CD4-positive, alpha-beta T cell treated with Interleukin-17A for 4 hours (primary cell): ENCODE results near the gene LIX1L.

Experiments used
- DNase-seq: peaks from one replicate; pipeline ENCODE4 v3.0.0-alpha.2; 2020; ENCODE audit warnings: mixed read lengths

LIX1L gene

DNA sequence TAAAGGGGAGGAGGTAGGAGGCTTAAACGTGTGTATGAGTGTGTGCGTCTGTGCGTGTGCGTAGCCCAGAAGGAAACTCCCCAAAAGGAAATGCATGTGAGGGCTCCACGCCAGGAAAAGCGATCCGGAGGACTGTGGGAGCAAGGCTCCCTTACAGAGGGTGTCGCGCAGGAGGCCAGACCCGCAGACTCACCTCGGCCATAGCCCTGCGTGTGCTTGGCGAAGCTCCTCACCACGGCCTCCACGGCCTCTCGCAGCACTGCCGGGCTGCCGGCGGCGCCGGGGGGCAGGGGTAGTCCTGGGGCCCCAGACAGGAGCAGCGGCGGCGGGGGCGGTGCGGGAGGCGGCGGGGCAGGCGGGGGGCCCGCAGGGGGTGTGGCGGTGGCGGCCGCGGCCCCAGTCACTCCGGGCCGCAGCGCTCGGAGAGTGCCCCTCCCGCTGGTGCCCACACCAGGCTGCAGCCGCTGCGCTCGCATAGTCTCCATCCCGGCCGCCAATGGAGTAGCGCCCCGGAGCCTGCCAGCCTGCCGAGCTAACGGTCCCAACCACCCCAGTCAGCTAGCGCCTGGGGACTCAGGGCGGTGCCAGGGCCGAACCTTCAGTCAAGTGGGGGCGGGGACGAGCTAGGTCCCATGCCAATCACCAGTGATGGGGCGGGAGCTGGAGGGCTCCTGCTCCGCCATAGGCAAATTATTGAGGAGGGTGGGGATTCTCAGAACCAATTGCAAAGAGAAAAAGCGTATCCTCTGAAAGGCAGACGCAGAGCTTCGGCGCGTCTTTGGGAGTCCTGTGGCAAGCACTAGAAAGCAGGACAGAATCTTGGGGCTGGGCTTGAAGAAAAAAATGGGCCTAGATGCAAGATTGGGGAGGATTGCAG, at the start of gene LIX1L:
TSS of gene LIX1L (minus strand) at position 575 of the 877 bp plus-strand sequence. CDS start at position 485, 90 bp downstream.
- DNase-seq: peak; percentile 97

DNA sequence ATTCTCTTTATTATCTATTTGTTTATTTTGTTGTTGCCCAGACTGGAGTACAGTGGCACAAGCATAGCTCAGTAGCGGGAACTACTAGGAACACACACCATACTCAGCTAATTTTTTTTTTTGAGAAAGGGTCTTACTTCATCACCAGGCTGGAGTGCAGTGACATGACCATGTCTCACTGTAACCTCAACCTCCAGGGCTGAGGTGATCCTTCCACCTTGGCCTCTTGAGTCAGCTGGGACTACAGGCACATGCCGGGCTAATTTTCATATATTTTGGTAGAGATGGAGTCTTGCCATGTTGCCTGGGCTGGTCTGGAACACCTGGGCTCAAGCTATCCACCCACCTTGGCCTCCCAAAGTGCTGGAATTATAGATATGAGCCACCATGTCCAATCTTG, 43.9 kb upstream of the LIX1L start:
- DNase-seq: no peak

DNA sequence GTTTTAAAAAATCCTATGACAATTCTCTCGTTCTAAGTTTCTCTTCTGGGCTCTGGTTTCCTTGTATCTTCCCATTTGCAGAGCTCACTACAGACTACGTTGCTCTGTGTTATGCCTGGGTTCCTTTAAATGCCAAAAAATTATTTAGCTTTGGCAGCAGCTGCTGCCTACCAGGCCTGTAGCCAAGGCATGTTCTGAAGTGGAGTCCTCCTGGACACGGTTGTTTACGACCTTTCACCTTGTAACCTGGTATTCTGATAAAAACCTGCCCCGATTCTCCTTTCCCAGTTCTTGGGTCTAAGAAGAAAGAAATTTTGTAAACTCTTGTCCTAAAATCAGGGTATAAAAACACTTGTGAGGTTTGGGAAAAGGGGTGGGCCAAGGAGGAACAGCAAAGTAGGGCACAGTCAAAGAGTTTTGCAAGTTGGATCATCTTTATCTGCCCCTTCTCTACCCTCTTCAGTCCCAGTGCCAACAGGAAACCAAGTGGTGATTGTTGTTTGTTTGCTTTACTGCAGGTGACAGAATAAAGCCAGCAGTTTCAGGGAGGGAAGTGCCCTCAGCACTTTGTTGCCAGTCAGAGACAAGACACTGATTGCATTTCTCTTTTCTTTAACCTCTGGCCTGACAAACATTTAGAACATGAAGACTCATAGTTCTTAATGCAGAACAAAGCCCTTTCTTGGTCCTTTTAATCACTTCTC, 41.7 kb upstream of the LIX1L start:
- peak; percentile 60 for DNase-seq

DNA sequence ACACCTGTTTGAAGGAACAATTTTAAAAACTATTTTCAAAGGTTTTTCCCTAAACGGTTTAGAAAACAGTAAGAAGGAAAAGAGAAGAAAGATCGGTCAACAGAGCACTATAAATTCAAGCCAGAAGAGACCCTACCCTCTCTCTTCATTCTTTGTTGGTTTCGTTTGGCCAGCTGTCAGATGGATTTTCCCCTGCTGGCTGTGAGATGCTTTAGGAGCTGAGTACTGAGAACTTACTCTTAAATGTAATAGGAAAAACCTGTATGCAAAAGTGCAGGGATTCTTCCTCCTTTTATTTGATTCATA, 39.9 kb upstream of the LIX1L start:
- no peak for DNase-seq

DNA sequence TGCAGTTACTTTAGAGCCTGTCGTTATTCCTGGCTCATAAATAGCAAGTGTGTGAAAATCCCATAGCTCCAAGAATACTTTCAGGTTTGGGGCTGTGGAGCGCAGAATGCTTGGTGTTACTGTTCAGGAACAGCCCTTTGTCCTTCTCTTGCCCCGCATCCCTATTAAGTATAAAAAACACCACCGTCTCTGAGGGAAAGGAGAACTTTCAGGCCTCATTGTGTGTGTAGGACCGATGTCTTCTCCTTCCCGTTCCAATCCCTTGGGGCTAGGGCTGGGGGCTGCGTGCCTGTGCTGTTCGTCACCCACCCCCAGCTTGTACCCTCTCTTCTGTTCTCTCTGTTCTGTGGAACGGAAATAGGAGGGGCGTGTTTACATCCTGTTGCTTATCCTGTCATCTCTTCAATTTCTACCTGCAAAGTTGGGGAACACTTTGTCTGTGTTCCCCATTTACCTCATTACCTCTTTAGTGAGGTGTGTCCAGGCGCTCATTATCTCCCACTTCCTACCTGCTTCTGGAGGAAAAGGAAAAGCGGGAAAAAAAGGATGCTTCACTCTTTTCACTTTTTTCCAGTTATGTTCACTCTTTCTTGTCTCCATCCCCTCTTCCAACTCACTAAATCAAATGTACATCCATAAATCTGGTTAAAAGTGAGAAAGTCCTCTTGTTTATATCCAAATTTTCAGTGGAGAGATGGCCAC, 39.4 kb upstream of the LIX1L start:
- DNase-seq: peak; percentile 76

DNA sequence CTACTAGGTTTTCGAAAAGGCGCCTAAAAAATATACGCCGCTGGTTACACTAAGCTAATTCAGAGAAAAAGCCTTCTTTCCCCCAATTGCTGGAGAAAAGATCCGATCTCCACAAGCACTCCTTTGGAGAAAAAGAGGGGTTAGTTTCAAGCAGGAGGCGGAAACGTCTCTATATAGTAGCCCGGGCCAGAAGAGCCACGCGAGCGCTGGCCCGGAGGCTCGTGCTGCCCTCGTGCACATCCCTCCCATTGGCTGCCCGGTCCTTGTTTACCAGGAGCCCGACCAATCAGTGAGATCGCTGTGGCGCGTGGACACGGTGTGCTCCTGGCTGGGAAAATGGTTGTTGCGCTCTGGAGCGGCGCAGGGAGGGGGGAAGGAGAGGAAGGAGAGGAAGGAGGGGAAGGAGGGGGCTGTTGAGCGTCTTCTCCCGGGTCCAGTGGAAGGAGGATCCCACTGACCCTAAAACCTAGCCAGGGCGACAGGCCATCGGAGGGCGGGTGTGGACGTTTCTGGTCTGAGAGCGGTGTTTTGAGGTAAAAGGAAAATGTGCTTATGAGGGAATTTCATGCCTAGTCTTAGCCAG, 38.7 kb upstream of the LIX1L start, which contains the start of gene TXNIP:
TSS of gene TXNIP (minus strand) at position 147 of the 583 bp plus-strand sequence. CDS start 313 bp downstream, outside the sequence.
- peak; percentile 92 for DNase-seq

DNA sequence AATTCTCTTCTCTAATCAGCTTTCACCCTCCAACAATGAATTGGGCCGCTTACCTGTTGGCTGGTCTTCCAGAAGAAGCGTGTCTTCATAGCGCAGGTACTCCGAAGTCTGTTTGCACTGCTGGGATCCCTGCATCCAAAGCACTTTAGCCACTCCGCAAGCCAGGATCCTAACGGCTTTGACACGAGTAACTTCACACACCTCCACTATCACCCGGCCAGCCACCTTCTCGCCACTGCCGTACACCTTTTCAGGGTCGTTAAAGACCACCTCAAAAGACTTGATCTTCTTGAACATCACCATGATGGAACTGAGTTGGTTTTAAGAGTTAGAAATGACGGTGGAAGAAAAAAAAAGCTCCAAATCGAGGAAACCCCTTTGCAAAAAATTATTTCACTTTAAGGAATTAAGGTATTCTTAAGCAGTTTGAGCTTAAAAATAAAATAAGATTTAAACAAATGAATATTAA, 38.2 kb upstream of the LIX1L start:
- peak; percentile 37 for DNase-seq

DNA sequence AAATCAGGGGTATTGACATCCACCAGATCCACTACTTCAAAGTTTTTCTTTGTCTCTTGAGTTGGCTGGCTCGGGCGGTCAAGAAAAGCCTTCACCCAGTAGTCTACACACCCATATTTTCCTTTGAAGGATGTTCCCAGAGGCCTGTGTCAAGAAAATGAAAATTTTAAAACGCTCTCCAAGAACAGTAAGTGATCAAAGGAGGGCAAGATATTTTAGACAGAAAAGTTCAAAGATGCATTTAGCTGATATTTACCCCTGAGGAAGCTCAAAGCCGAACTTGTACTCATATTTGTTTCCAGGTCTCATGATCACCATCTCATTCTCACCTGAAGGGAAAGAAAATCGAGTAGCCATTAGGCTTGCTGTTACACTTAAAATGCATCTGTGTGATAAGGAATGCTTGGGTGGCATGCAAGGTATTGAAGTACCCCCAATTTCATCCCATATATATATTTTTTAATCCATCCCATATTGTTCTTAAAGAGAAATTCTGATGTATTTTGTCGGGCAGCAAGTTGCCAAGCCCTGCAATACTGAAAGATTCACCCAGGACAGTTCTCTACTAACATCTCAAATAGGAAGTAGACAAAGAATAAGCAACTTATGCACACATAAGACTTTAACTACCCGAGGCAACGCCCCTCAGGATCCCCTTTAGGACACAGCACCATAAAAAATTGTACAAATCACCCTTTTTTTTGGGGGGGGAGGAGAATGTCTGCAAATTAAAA, 37.5 kb upstream of the LIX1L start:
- peak; percentile 30 for DNase-seq

DNA sequence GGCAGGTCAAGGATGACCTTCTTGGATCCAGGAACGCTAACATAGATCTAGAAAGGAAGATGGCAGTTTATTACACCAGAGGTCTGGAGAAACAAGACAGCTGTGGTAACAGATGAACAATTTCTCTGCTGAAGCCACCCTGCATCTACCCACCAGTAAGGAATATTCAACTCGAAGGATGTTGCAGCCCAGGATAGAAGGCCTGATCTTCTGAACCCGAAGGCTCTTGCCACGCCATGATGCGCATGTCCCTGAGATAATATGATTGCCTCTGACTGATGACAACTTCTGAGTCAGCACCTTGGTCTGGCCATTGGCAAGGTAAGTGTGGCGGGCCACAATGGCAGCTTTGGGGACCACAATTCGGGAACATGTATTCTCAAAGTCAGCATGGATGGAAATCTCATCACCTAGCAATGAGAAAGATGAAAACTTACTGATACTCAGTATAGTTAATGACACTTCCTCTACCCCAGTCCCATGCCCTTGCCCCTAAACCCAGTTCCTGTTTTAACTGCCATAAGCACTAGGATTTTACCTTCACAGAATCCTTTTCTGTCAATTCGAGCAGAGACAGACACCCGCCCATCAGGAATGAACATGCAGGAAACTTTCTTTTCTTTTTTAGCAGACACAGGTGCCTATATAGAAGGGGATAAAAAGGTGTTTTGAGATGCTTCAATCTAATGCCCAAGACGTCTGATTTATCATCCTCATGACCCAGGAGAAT, 36.7 kb upstream of the LIX1L start:
- peak; percentile 62 for DNase-seq

DNA sequence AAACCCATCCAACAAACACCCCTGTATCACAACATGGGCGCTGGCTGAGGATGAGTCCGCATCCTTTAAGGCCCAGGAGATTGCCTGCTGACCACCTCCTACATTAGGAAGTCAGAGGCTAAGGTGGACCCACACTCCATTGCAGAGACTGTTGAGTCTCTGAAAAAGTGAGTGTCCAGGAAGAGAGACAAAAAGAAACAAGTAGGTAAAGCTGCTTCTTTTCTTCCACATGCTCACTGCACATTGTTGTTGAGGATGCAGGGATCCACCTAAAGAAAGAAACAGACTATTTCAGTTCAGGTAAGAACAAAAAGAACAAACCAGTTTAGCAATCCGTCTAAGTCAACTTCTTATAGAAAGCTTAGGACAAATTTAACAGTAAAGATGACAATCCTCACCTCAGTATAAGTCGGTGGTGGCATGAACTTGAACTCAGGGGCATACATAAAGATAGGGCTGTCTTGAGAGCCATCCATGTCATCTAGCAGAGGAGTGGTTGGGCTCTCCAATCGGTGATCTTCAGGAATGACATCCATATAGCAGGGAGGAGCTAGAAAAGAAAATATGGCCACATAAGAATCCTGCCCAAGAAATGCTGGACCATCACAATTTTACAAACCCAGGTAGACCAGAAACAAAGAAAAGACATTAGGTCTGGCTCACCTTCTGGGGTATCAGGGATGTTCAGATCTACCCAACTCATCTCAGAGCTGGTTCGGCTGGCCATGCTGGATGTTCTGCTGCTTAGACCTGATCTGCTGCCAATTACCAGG, 36.0 kb upstream of the LIX1L start:
- DNase-seq: no peak

DNA sequence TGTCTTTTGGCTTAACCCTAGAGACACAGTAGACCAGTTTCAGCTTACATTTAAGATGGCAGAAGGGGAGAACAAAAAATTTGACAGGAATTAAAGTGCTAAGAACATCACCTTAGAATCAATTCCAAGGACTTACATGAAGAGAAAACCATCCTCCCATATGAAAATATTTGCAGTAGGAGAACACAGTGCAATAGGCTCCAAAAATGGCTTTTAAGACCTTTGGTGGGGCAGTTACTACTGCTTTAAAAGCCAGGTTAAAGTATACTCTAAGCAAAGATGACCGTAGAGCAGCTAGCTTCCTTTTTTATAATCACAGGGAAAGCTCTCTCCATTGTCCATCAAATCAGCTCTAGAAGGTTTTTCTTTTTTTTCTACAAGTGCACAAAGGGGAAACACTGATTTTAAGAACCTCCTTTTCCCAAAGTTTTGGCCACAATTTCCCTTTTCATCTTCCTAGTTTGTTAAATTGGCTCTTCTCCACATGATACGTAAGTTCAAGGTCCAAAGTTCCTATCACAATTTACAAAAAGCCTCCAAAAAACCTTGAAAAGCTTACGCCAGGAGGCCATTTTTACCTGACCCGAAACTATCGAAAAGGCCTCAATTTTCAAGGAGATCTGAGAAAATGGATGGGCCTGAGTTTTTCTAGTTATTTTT, 35.3 kb upstream of the LIX1L start:
- no peak for DNase-seq

DNA sequence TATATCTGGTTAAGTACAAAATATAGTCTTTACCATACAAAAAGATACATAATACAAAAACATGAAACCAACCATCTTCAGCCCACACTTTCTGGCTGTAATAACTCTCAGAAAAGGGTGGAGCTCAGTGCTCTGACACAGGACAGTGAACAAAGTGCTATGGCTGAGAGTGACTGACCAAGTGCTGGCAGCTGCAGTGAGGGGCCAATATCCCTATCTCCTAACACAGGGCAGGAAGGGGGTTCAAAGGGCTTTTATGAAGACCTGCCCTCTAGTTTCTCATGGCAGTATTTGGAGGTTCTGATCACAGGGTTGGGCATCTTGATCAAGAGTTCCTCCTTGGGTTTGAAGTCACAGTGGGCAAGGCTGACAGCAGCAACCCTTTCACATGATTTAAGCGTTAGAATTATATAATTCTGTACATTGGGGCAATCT, 34.7 kb upstream of the LIX1L start:
- DNase-seq: no peak

DNA sequence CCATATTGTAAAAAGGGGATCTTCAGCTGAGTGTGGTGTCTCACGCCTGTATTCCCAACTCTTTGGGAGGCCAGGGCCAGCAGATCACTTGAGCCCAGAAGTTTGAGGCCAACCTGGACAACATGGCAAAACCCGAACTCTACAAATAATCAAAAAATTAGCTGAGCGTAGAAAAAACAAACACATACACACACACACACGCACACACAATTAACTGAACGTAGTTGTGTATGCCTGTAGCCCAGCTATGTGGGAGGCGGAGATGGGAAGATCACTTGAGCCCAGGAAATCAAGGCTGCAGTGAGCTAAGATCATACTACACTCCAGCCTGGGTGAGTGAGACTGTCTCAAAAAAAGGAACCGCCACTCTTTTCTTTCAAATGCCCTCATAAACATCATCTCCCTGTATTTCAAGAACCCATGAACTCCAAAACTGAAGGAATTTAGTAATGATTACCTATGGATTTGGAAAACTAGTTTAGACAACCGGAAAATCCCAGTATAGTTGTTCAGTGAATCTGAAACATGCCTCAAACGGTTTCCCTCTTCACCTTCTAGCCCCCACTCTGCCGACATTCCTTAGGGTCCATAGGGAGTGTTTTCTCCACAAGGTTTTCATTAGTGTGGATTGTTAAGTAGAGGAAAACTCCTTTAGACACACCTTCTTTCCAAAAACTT, 34.1 kb upstream of the LIX1L start:
- no peak for DNase-seq

DNA sequence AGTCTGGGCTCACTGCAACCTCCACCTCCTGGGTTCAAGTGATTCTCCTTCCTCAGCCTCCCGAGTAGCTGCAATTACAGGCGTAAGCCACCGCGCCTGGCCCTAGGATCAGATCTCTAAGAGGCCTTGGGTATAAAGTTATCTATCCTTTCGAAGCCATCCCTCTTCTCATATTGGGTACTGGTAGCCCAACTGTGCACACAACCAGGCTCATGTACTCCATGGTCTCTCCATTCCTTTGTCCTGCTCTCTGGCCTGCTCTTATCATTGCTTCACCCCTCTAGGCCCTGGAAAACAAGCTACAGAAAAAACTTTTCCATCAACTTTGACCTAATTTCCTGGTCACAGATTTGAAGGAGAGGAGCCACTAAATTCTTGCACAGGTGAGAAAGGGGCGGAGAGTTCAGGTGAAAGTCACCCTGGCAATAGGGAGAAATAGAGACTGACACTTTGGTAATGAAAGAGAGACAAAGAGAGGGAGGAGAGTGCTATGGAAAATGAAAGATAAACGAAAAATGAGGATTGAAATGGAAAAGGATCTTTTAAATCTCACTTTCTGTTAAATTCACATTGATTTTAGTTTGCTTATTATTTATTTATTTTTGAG, 32.5 kb upstream of the LIX1L start:
- DNase-seq: peak; percentile 16

DNA sequence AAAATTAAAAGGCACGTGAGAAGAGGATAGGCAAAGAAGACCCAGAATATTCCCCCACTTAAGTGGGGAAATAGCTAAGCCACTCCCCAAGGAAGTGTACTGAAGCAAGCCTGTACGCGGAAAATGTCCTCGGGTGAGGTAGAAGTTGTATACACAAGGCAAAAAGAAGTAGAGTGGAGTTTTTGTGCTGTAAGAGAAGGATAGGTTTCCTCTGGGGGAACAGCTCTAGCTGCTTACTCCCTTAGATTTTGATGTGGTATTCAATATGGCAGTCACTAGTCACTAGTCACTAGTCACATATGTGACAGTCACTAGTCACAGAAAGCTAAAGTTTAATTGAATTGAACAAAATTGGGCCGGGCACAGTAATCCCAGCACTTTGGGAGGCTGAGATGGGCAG, 31.0 kb upstream of the LIX1L start:
- peak; percentile 31 for DNase-seq

DNA sequence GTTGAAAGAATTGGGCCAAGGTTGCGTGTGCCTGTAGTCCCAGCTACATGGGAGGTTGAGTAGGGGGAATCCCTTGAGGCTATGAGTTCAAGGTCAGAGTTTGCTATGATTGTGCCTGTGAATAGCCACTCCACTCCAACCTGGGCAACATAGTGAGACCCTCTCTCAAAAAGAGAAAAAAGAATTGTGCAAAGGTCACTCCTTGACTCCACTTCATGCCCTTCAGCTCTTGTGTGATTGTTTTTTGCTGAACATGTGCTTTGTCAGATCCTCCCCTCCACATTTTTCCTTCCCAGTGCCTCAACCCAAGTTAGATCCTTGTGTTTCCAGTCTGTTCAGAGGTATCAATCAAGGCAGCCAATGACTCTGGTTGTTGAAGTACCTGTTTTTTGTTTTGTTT, 30.1 kb upstream of the LIX1L start:
- no peak for DNase-seq

DNA sequence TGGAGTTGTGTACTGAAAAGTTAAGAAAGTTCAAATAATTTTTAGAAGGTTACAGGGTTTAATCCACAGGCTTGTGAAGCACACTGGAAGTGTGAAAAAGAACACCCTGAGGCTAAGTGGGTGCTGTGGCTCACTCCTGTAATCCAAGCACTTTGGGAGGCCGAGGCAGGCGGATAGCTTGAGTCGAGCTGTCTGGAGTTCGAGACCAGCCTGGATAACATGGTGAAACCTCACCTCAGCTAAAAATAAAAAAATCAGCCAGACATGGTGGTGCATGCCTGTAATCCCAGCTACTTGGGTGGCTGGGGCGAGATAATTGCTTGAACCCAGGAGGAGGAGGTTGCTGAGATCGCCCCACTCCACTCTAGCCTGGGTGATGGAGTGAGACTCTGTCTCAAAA, 28.7 kb upstream of the LIX1L start:
- DNase-seq: no peak

DNA sequence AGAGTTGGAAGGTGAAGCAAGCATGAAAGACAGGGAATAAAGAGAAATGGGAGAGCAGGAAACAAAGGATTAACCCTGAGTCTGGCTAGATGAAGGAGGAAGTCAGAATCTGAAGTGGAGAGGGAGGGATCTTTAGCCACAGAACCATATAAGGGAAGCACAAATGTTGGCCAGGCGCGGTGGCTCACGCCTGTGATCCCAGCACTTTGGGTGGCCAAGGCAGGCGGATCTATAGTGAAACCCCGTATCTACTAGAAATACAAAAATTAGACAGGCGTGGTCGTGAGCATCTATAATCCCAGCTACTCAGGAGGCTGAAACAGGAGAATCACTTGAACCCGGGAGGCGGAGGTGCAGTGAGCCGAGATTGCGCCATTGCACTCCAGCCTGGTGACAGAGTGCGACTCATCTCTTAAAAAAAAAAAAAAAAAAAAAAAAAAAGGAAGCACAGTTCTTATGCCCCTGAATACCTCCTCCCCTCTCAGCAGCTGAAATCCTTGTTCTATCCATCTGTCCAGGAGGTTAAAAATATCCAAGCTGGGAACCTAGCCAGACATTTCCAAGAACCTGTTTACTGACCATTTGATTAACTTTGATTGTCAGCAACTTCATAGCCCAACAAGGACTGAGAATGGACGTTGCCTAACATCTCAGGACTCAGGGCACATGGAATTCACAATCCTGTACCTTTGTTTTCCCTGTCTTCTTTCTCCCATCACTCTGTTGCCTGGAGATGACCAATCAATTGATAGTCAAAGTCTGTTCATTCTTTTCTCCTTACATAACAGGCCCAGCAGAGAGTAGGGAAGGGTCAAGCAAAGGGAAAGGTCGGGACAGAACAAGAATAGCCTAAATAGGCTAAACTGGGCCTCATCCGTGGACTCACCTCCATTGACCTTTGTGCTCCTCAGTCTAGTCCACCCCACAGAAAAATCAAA, 28.0 kb upstream of the LIX1L start:
- no peak for DNase-seq
